IgD-negative memory B cell (primary cell): ENCODE results near the gene KCNK1. TPM values are rescaled to one million over a fixed set of nuclear protein-coding genes. Genes with fewer than 3 reads are reported as not detected.
"Not testable (repeated sequence)": the region's sequence is repeated elsewhere in the genome, so short reads cannot be mapped to it uniquely, and the experiment has no call there.

Experiments used
- H3K27ac Mint-ChIP-seq, 3 donors: one replicate each; pipeline ENCODE4 v1.8.0; 2020 to 2022; ENCODE audit warnings: mild to moderate bottlenecking in 3 of 3, mixed read lengths in 3 of 3, moderate library complexity in 1 of 3
- H3K27me3 Mint-ChIP-seq: one replicate; pipeline ENCODE4 v1.8.0; 2021; ENCODE audit warnings: mixed read lengths
- H3K36me3 Mint-ChIP-seq: one replicate; pipeline ENCODE4 v1.8.0; 2020; ENCODE audit warnings: mild to moderate bottlenecking, mixed read lengths
- H3K4me1 Mint-ChIP-seq, 3 donors: one replicate each; pipeline ENCODE4 v1.8.0; 2020 to 2022; ENCODE audit warnings: mixed read lengths in 3 of 3, mild to moderate bottlenecking in 1 of 3
- H3K4me3 Mint-ChIP-seq, 4 donors: one replicate each; pipeline ENCODE4 v1.8.0; 2020 to 2022; ENCODE audit warnings: mild to moderate bottlenecking in 4 of 4, mixed read lengths in 4 of 4, moderate library complexity in 3 of 4
- H3K9me3 Mint-ChIP-seq, 3 donors: one replicate each; pipeline ENCODE4 v1.8.0; 2020 to 2021; ENCODE audit warnings: mixed read lengths in 3 of 3, mild to moderate bottlenecking in 1 of 3
- polyA plus RNA-seq: library from polyadenylated mRNA; unstranded; fragments of 300-500 nt; fragmentation: Illumina TruSeq; gene quantifications from one replicate; pipeline ENCODE4 v1.2.3, GENCODE V29; 2021

The KCNK1 gene
- polyA plus RNA-seq, 1 donor from 2014 or later, result not detected

DNA sequence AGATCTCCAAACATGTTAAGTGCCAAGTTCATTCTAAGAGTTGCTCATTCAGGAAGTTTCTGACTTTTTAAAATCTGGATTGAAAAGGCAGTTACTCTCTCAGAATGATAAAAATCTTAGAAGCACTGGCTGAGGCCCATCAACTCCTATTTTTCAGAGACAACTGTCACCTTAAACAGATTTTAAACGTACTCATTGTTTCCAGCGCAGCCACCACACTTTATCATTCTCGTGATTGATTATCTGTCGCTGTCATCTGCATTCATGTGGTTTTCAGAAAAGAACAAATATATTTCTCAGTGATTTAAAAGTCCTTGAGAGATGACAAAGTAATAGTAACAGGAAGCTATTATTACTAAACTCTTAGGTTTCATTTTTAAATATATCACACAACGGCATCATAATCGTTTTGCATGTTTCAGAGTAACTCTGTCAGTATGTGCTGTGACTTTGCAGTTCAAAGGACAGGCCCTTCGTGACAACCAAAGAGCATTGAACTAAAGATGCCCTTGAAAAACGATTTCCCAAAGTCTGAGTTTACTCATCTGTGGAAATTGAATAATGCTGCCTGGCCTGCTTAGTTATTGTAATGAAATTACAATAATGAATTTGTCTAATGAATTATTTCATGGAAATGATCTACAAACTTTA lies 14.9 kb upstream of the KCNK1 start:
- Mint-ChIP-seq H3K27ac (no peak overlapping the region), H3K9me3 (peaks cover 0 to 4% (median 1%) of the 10 kb centered on the region in 3 donors), H3K36me3 (peaks cover 1% of the 10 kb centered on the region), H3K4me1 (peaks cover 0 to 2% (median 0%) of the 10 kb centered on the region in 3 donors), H3K27me3 (peaks cover 5% of the 10 kb centered on the region), H3K4me3 (no peak overlapping the region)

DNA sequence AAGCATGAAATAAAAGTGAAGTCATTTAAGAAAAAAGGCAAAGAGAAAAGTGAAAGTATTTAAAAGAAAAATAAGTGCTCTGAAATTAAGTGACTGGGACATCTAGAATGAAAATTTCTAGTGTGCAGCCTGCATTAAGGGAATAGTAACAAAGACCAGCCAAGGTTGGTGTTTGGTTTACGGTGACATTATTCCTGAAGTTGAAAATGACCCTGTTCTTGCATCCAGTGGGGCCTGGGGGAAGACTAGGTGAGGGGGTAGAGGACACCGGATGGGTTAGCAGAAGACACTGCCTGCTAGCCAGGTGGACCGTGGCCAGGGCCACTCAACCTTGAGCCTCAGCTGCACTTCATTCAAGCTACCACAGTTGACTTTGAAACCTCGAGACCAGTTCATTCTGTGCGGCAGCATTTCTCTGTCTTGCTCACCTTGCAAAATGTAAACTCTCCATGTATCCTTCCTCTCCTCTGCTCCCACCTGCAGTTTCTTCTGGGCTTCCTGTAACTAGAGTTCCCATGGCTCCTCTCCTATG lies 14.3 kb upstream of the KCNK1 start:
- Mint-ChIP-seq H3K27me3 (peaks cover 8% of the 10 kb centered on the region), H3K4me1 (peaks cover 0 to 2% (median 0%) of the 10 kb centered on the region in 3 donors), H3K36me3 (peaks cover 1% of the 10 kb centered on the region), H3K9me3 (peaks cover 0 to 4% (median 1%) of the 10 kb centered on the region in 3 donors), H3K27ac (no peak overlapping the region), H3K4me3 (no peak overlapping the region)

GRCh38 chr1:233600488-233600887 lies 13.4 kb upstream of the KCNK1 start:
- Mint-ChIP-seq H3K27me3 (peaks cover 10% of the 10 kb centered on the region), H3K9me3 (peaks cover 0 to 4% (median 1%) of the 10 kb centered on the region in 3 donors), H3K36me3 (peaks cover 1% of the 10 kb centered on the region), H3K4me1 (peaks cover 0 to 2% (median 0%) of the 10 kb centered on the region in 3 donors), H3K27ac (no peak overlapping the region), H3K4me3 (no peak overlapping the region)

- peaks cover 12% of the 10 kb centered on the region for H3K27me3 Mint-ChIP-seq
- peaks cover 0 to 2% (median 0%) of the 10 kb centered on the region in 3 donors for H3K4me1 Mint-ChIP-seq
- peaks cover 3% of the 10 kb centered on the region for H3K36me3 Mint-ChIP-seq
- peaks cover 0 to 4% (median 1%) of the 10 kb centered on the region in 3 donors for H3K9me3 Mint-ChIP-seq
- no peak overlapping the region for H3K4me3 Mint-ChIP-seq
- H3K27ac Mint-ChIP-seq, result no peak overlapping the region
Observed at GRCh38 chr1:233603478-233603877, 10.4 kb upstream of the KCNK1 start.

- Mint-ChIP-seq H3K9me3 (peaks cover 0 to 4% (median 1%) of the 10 kb centered on the region in 3 donors), H3K36me3 (peaks cover 3% of the 10 kb centered on the region), H3K27ac (no peak overlapping the region), H3K4me1 (peaks cover 0 to 2% (median 0%) of the 10 kb centered on the region in 3 donors), H3K4me3 (no peak overlapping the region), H3K27me3 (peaks cover 11% of the 10 kb centered on the region)
Observed at GRCh38 chr1:233605205-233605604, 8.7 kb upstream of the KCNK1 start.

GRCh38 chr1:233606813-233607212 lies 7.1 kb upstream of the KCNK1 start:
- peaks cover 3% of the 10 kb centered on the region for H3K36me3 Mint-ChIP-seq
- H3K4me3 Mint-ChIP-seq, result no peak overlapping the region
- H3K4me1 Mint-ChIP-seq, result no peaks in the 10 kb centered on the region
- peaks cover 1% of the 10 kb centered on the region in 3 donors for H3K9me3 Mint-ChIP-seq
- peaks cover 17% of the 10 kb centered on the region for H3K27me3 Mint-ChIP-seq
- no peak overlapping the region for H3K27ac Mint-ChIP-seq

DNA sequence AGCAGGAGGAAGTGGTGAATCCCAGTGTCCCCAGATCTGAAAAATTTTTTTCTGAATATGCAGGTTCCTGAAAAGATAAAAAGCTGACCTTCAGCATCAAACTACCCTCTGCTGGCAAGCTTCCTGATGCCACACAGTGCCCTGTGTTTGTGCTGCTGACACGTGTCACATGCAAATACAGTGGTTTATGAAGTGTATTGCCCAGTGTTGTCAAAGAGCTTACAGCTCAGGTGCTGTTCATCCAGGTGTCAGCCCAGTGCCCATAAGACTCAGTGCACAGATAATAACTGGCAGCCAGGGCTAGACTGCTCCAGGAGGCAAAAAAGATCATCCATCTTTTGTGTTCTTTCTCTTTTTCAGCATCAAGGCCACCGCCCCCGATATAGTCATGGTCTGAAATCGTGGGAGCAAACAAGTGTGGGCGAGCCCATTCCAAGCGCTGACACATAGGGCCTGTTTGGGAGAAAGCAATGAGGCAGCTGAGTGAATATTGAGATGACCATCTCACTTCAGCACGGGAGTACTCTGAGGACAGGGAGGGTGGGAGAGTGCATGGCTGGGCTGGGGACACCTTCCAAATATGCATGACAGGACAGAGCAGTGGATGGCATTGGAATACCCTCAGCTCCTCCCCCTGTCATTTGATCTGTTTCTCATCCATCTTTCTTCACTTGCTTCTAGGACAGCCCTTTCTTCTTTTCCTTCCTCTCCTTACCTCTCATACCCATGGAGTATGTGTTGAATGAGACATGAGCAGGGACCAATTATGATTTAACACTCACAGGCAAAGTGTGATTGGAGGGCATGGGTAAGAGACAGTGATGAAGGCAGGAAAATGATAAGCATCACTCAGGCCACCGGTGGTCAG lies 6.4 kb upstream of the KCNK1 start:
- Mint-ChIP-seq H3K4me1 (no peaks in the 10 kb centered on the region), H3K27ac (no peak overlapping the region), H3K36me3 (peaks cover 3% of the 10 kb centered on the region), H3K9me3 (peaks cover 0 to 4% (median 1%) of the 10 kb centered on the region in 3 donors), H3K27me3 (peaks cover 20% of the 10 kb centered on the region), H3K4me3 (no peak overlapping the region)

DNA sequence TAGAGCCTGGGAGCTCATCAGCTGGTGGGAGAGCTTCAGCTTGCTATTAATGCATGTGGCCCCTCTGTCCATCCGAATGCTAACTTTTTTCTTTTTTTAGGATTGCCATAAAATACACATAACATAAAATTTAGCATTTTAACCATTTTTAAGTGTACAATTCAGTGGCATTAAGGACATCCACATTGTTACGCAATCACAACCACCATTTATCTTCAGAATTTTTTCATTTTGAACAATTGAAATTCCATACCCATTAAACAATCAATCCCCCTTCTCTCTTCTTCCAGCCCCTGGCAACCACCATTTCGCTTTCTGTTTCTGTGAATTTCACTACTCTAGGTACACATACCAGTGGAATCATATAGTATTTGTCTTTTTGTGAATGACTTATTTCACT lies 4.9 kb upstream of the KCNK1 start:
- H3K27me3 Mint-ChIP-seq, result peaks cover 28% of the 10 kb centered on the region
- no peak overlapping the region for H3K27ac Mint-ChIP-seq
- H3K4me3 Mint-ChIP-seq, result no peak overlapping the region
- H3K36me3 Mint-ChIP-seq, result peaks cover 2% of the 10 kb centered on the region
- H3K9me3 Mint-ChIP-seq, result peaks cover 0 to 4% (median 0%) of the 10 kb centered on the region in 3 donors
- H3K4me1 Mint-ChIP-seq, result no peaks in the 10 kb centered on the region

DNA sequence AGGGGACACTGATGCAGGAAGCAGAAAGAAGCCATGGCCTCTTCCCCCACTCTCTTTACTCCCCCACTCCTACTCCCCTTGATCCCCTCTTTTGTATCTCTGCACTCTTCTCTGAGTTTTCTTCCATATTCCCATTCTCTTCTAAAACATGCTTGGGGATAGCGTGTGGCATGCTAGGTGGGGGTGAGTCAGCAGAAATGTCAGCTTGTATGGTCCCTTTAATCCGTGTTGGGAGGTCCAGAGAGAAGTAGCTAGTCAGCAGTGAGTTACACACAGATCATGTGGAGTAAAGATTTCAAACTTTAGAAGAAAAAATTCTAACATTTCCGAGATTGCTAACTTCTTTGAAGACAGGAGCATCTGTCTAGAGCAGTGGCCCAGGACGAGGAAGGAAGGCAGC lies 4.0 kb upstream of the KCNK1 start:
- no peaks in the 10 kb centered on the region for H3K4me1 Mint-ChIP-seq
- peaks cover 0 to 4% (median 0%) of the 10 kb centered on the region in 3 donors for H3K9me3 Mint-ChIP-seq
- peaks cover 2% of the 10 kb centered on the region for H3K36me3 Mint-ChIP-seq
- H3K27ac Mint-ChIP-seq, result no peak overlapping the region
- peaks cover 31% of the 10 kb centered on the region for H3K27me3 Mint-ChIP-seq
- no peak overlapping the region for H3K4me3 Mint-ChIP-seq

DNA sequence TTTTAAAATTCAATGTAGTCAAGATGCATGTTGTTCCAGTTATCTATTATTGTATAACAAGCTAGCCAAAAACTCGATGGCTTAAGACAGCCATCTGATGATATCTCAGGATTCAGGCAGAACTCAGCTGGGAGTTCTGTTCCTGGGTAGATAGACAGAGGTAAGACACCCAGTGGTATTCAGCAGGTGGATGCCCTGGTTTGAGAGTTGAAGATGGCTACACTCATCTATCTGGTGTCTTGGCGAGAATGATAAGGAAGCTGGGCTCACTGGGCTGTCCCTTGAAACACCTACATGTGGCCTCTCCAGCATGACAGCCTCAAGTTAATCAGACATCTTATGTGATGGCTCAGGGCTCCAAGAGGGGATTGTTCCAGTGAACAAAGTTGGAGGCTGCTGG lies 3.3 kb upstream of the KCNK1 start:
- Mint-ChIP-seq H3K27ac (no peak overlapping the region), H3K9me3 (peaks cover 0 to 4% (median 0%) of the 10 kb centered on the region in 3 donors), H3K27me3 (peaks cover 38% of the 10 kb centered on the region), H3K4me1 (no peaks in the 10 kb centered on the region), H3K36me3 (peaks cover 2% of the 10 kb centered on the region), H3K4me3 (no peak overlapping the region)

GRCh38 chr1:233611363-233611762 lies 2.5 kb upstream of the KCNK1 start:
- peaks cover 43% of the 10 kb centered on the region for H3K27me3 Mint-ChIP-seq
- not testable (repeated sequence) for H3K9me3 Mint-ChIP-seq, H3K4me1 Mint-ChIP-seq, H3K27ac Mint-ChIP-seq, H3K4me3 Mint-ChIP-seq, H3K36me3 Mint-ChIP-seq

- no peak overlapping the region for H3K4me3 Mint-ChIP-seq
- H3K27ac Mint-ChIP-seq, result no peak overlapping the region
- H3K9me3 Mint-ChIP-seq, result peaks cover 0 to 4% (median 0%) of the 10 kb centered on the region in 3 donors
- peaks cover 40% of the 10 kb centered on the region for H3K27me3 Mint-ChIP-seq
- no peaks in the 10 kb centered on the region for H3K4me1 Mint-ChIP-seq
- no peaks in the 10 kb centered on the region for H3K36me3 Mint-ChIP-seq
Observed at GRCh38 chr1:233614173-233614742, 352 bp downstream of the KCNK1 start.

- Mint-ChIP-seq H3K27ac (peak overlapping the region in 1 of 3 donors; percentile 76), H3K4me3 (no peak overlapping the region), H3K9me3 (peaks cover 0 to 4% (median 0%) of the 10 kb centered on the region in 3 donors), H3K4me1 (no peaks in the 10 kb centered on the region), H3K36me3 (no peaks in the 10 kb centered on the region), H3K27me3 (peaks cover 41% of the 10 kb centered on the region)
Observed at GRCh38 chr1:233614743-233615521, 1.0 kb downstream of the KCNK1 start.

DNA sequence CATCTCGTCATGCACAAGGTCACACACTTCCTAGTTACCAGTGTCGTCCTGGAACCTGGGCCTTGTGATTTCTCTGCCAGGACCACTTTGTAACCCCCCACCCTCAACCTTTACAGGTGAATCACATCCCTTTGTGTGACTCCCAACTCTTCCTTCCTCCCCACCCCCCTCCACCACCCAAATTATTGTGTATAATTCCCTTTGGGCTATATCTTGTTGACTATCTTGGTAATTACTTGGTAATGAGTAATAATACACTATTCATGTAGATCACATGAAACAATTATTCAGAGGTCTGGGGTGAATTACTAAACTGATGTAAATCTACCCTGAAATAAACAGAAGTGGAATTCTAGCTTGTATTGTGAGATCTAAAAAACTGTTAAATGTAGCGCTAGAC lies 1.7 kb downstream of the KCNK1 start:
- H3K4me3 Mint-ChIP-seq, result peak overlapping the region in 1 of 4 donors; percentile 38
- H3K4me1 Mint-ChIP-seq, result no peaks in the 10 kb centered on the region
- no peaks in the 10 kb centered on the region for H3K36me3 Mint-ChIP-seq
- H3K27ac Mint-ChIP-seq, result no peak overlapping the region
- H3K27me3 Mint-ChIP-seq, result peaks cover 41% of the 10 kb centered on the region
- H3K9me3 Mint-ChIP-seq, result peaks cover 0 to 4% (median 0%) of the 10 kb centered on the region in 3 donors
